Fibroblast of mammary gland (primary cell): ENCODE measurements around the gene TEAD1.

Experiments
- DNase-seq: peaks from one replicate; pipeline ENCODE4 v3.0.0-alpha.2; 2010; ENCODE audit warnings: low read depth
- H3K4me3 ChIP-seq: 2 replicates; pipeline ENCODE4 v1.5.1; 2011; ENCODE audit warnings: low read depth, mild to moderate bottlenecking, low read length, moderate library complexity; ENCODE audit not compliant: control insufficient read depth
- CTCF ChIP-seq: conservative IDR thresholded peaks from 2 replicates; pipeline ENCODE4 v1.5.1; 2011; ENCODE audit warnings: low read depth, low read length, inconsistent platforms; ENCODE audit not compliant: control insufficient read depth, insufficient read depth

The TEAD1 gene

GRCh38 chr11:12856338-12856737, 182.1 kb downstream of the TEAD1 start:
- TF ChIP-seq CTCF: no peak
- DNase-seq: no peak

GRCh38 chr11:12857572-12857971, 183.4 kb downstream of the TEAD1 start:
- H3K4me3 ChIP-seq: no peak overlapping the region
- DNase-seq: no peak
- TF ChIP-seq CTCF: no peak

More at GRCh38 chr11:12856338-12856737, 182.1 kb downstream of the TEAD1 start:
- H3K4me3 ChIP-seq: no peak overlapping the region

- no peak for TF ChIP-seq CTCF
- no peak overlapping the region for H3K4me3 ChIP-seq
- DNase-seq: no peak
These were observed 185.8 kb downstream of the TEAD1 start for GRCh38 chr11:12859872-12860657.

GRCh38 chr11:12860827-12861226, 186.6 kb downstream of the TEAD1 start:
- DNase-seq: no peak
- TF ChIP-seq CTCF: no peak
- no peak overlapping the region for H3K4me3 ChIP-seq

- no peak overlapping the region for H3K4me3 ChIP-seq
- no peak for TF ChIP-seq CTCF
- peak; percentile 82 for DNase-seq
These were observed 188.7 kb downstream of the TEAD1 start for GRCh38 chr11:12862696-12863469.

GRCh38 chr11:12863605-12864121, 189.4 kb downstream of the TEAD1 start:
- H3K4me3 ChIP-seq: no peak overlapping the region
- no peak for DNase-seq
- no peak for TF ChIP-seq CTCF
